ENCODE results near the gene CTSE.
"Not testable (repeated sequence)": the region's sequence is repeated elsewhere in the genome, so short reads cannot be mapped to it uniquely, and the experiment has no call there.

- not testable (repeated sequence) for TF ChIP-seq CTCF, POLR2A (IDR thresholded peaks at IDR 0.05)
Measured at GRCh38 chr1:206055069-206055625, 31.5 kb upstream of the CTSE start.
